Endodermal cell (in vitro differentiated cells): Measurements from ENCODE around the gene ARHGEF11. TPM values are rescaled to one million over a fixed set of nuclear protein-coding genes. Genes with fewer than 3 reads are reported as not detected.

Experiments
- DNase-seq: peaks from one replicate; pipeline ENCODE4 v3.0.0-alpha.2; 2017
- H3K27ac ChIP-seq: 2 replicates; pipeline ENCODE4 v1.5.1; 2013; ENCODE audit warnings: mild to moderate bottlenecking, low read depth, low read length, moderate library complexity
- H3K27me3 ChIP-seq: 2 replicates; pipeline ENCODE4 v1.6.1; 2013; ENCODE audit warnings: mild to moderate bottlenecking, low read length, moderate library complexity; ENCODE audit not compliant: insufficient read depth, control insufficient read depth, poor library complexity, severe bottlenecking
- H3K36me3 ChIP-seq: 2 replicates; pipeline ENCODE4 v1.7.0; 2013; ENCODE audit warnings: mild to moderate bottlenecking, low read length, moderate library complexity; ENCODE audit not compliant: control insufficient read depth, insufficient read depth
- H3K4me1 ChIP-seq: one replicate; pipeline ENCODE4 v1.7.0; 2013; ENCODE audit warnings: low read length; ENCODE audit not compliant: control insufficient read depth, insufficient read depth
- H3K4me3 ChIP-seq: 2 replicates; pipeline ENCODE4 v1.5.1; 2013; ENCODE audit warnings: mild to moderate bottlenecking, low read length, moderate library complexity
- H3K9ac ChIP-seq: 2 replicates; pipeline ENCODE4 v1.6.1; 2013; ENCODE audit warnings: mild to moderate bottlenecking, low read length, moderate library complexity; ENCODE audit not compliant: poor library complexity, severe bottlenecking; ENCODE audit errors: extremely low read depth
- H3K9me3 ChIP-seq: 2 replicates; pipeline ENCODE4 v1.6.1; 2013; ENCODE audit warnings: mild to moderate bottlenecking, low read length, moderate library complexity; ENCODE audit not compliant: control insufficient read depth
- H3K27ac Mint-ChIP-seq: 2 replicates; pipeline ENCODE4 v1.8.0; 2020; ENCODE audit warnings: mixed read lengths
- H3K27me3 Mint-ChIP-seq: 2 replicates; pipeline ENCODE4 v1.8.0; 2021; ENCODE audit warnings: mild to moderate bottlenecking, mixed read lengths; ENCODE audit not compliant: insufficient read depth
- H3K36me3 Mint-ChIP-seq: 2 replicates; pipeline ENCODE4 v1.8.0; 2020; ENCODE audit warnings: low read depth, mixed read lengths
- H3K4me1 Mint-ChIP-seq: 2 replicates; pipeline ENCODE4 v1.8.0; 2020; ENCODE audit warnings: mixed read lengths
- H3K4me3 Mint-ChIP-seq: 2 replicates; pipeline ENCODE4 v1.8.0; 2020; ENCODE audit warnings: mild to moderate bottlenecking, moderate library complexity, mixed read lengths
- H3K9me3 Mint-ChIP-seq: 2 replicates; pipeline ENCODE4 v1.8.0; 2020; ENCODE audit warnings: mild to moderate bottlenecking, mixed read lengths
- WGBS, 2 experiments: methylation state at CpG; one replicate each; pipeline versions ENCODE4 v1.1.5 to v1.1.7; 2013; ENCODE audit warnings: missing lambda C conversion rate in 2 of 2, mixed read lengths in 1 of 2; ENCODE audit not compliant: insufficient coverage in 1 of 2, insufficient read length in 1 of 2; 5-methylcytosine and 5-hydroxymethylcytosine counted together
- total RNA-seq, 2 donors: library from RNA; stranded (reverse); fragmentation: NEBNext Ultra II Directional in 1 of 2; extraction: Animal tissue kit (Norgen Biotek cat#: 25700) in 1 of 2; gene quantifications; 2 replicates in 1 of 2; 3 replicates in 1 of 2; pipeline ENCODE4 v1.2.1, GENCODE V29; 2021
- TF ChIP-seq, protein P1 (sequence below): fragments of 200-600 bp; sonication (generic); conservative IDR thresholded peaks from 2 replicates; pipeline ENCODE4 v1.5.0; 2021; ENCODE audit warnings: antibody characterized with exemption, mild to moderate bottlenecking

The ARHGEF11 gene
- total RNA-seq, 2 donors from 2014 or later, result 54.2 to 56.5 TPM

DNA sequence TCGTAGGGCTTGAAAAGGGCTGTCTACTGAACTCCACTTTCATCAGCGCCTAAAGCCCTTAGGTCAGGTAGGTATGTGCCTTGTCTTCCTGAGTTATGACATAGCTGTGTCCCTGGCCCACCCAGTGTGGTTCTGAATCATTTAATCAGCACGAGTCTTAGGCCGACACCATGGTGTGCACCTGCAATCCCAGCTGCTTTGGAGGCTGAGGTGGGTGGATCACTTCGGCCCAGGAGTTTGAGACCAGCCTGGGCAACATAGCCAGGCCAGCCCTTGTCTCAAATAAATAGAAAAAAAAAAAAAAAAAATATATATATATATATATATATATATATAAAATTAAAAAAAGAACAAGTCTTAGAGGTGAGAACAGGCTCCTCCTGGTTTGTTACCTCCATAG lies 109.4 kb downstream of the ARHGEF11 start:
- Histone ChIP-seq H3K27ac (no peak overlapping the region), H3K36me3 (peaks cover 59% of the 10 kb centered on the region), H3K27me3 (no peaks in the 10 kb centered on the region), H3K9me3 (no peaks in the 10 kb centered on the region), H3K4me1 (no peaks in the 10 kb centered on the region), H3K4me3 (no peak overlapping the region), H3K9ac (no peak overlapping the region)
- 94 to 96% methylated on average over 2 to 5 of the region's 5 CpGs for WGBS, 2 experiments
- Mint-ChIP-seq H3K4me1 (peaks cover 8% of the 10 kb centered on the region), H3K27ac (no peak overlapping the region), H3K36me3 (peaks cover 58% of the 10 kb centered on the region), H3K4me3 (no peak overlapping the region), H3K27me3 (peaks cover 2% of the 10 kb centered on the region), H3K9me3 (no peaks in the 10 kb centered on the region)
- TF ChIP-seq, protein P1, sequence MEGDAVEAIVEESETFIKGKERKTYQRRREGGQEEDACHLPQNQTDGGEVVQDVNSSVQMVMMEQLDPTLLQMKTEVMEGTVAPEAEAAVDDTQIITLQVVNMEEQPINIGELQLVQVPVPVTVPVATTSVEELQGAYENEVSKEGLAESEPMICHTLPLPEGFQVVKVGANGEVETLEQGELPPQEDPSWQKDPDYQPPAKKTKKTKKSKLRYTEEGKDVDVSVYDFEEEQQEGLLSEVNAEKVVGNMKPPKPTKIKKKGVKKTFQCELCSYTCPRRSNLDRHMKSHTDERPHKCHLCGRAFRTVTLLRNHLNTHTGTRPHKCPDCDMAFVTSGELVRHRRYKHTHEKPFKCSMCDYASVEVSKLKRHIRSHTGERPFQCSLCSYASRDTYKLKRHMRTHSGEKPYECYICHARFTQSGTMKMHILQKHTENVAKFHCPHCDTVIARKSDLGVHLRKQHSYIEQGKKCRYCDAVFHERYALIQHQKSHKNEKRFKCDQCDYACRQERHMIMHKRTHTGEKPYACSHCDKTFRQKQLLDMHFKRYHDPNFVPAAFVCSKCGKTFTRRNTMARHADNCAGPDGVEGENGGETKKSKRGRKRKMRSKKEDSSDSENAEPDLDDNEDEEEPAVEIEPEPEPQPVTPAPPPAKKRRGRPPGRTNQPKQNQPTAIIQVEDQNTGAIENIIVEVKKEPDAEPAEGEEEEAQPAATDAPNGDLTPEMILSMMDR, result no peak
- DNase-seq, result no peak

DNA sequence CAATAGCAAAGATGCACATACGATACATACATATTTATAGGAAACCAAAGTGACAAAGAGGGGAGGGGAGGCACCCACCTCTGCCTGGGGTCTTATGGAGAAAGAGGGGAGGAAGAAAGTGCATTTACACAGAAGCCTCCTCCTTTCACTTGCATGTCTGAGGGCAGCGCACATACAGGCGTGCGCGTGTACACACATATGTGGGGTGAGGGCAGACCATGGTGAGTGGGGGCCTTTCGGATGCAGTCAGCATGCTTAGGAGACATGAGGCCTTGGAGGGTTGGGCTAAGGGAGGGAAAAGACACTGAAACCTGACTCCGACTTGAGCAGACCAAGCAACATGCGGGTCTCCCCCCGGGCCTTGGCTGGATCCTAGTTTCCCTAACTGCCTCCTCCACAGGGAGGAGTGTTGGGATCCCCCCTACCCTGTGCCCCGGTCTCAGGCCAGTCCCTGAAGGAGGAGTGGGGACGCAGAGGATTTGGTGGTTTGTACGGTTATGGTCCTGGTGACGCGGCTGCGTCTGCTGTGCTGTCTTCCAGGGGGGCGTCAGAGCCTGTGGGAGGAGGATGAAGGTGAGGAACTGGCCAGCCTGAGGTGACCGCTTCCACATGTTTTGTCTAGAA lies 109.9 kb downstream of the ARHGEF11 start:
- H3K27me3 ChIP-seq, result no peaks in the 10 kb centered on the region
- no peak overlapping the region for H3K27ac Mint-ChIP-seq
- H3K4me1 ChIP-seq, result no peaks in the 10 kb centered on the region
- peaks cover 52% of the 10 kb centered on the region for H3K36me3 Mint-ChIP-seq
- no peak overlapping the region for H3K9ac ChIP-seq
- WGBS, 2 experiments, result 93 to 98% methylated on average over 6 to 17 of the region's 17 CpGs
- no peaks in the 10 kb centered on the region for H3K9me3 ChIP-seq
- DNase-seq, result no peak
- H3K9me3 Mint-ChIP-seq, result no peaks in the 10 kb centered on the region
- H3K4me1 Mint-ChIP-seq, result peaks cover 8% of the 10 kb centered on the region
- peaks cover 54% of the 10 kb centered on the region for H3K36me3 ChIP-seq
- no peak overlapping the region for H3K4me3 Mint-ChIP-seq
- H3K27ac ChIP-seq, result no peak overlapping the region
- no peak overlapping the region for H3K4me3 ChIP-seq
- TF ChIP-seq, protein P1, result no peak
- peaks cover 8% of the 10 kb centered on the region for H3K27me3 Mint-ChIP-seq

DNA sequence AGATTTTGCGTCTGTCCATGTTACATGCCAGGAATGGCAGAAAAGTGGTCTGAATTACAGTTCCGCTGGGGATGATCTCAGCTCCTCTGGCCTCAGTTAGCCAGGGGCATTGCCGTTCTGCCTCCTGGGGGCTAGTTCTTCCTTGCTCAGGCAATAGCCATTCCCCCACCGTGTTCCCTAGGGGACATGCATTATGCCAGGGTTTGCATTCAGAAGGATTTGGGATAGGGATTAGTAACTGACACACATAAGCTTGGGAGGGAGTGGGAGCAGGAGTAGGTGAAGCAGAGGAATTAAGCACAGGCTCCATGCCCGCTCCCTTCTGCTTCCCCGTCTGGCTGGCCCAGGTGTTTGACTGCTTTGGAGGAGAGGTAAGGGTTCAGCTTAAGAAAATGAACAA lies 112.4 kb downstream of the ARHGEF11 start:
- H3K4me1 ChIP-seq, result no peaks in the 10 kb centered on the region
- no peak for DNase-seq
- no peak overlapping the region for H3K27ac ChIP-seq
- no peak overlapping the region for H3K9ac ChIP-seq
- Mint-ChIP-seq H3K4me3 (no peak overlapping the region), H3K27me3 (peaks cover 30% of the 10 kb centered on the region), H3K36me3 (peaks cover 31% of the 10 kb centered on the region), H3K4me1 (peaks cover 8% of the 10 kb centered on the region), H3K9me3 (no peaks in the 10 kb centered on the region), H3K27ac (no peak overlapping the region)
- peaks cover 34% of the 10 kb centered on the region for H3K36me3 ChIP-seq
- H3K9me3 ChIP-seq, result no peaks in the 10 kb centered on the region
- H3K4me3 ChIP-seq, result no peak overlapping the region
- WGBS, 2 experiments, result 89 to 92% methylated on average over 4 to 6 of the region's 6 CpGs
- TF ChIP-seq, protein P1, result no peak
- peaks cover 16% of the 10 kb centered on the region for H3K27me3 ChIP-seq
